Panc1 (cell line): ENCODE measurements around the gene PPP6C. TPM values are rescaled to one million over a fixed set of nuclear protein-coding genes. Genes with fewer than 3 reads are reported as not detected.

Experiments used
- ATAC-seq: fragments of 200-7000 bp; cut with Tn5 transposase; 2 replicates; pipeline ENCODE4 v1.9.1; 2020; ENCODE audit warnings: mild to moderate bottlenecking, moderate library complexity
- BruUV-seq: library from RNA; stranded (reverse); fragments of 400-500 nt; replicated peaks from 2 replicates; lab custom pipeline; 2021; lab: Mats Ljungman, UMichigan
- CTCF ChIA-PET: fragments of 300-600 bp; sonication (Branson Sonifier 250); formaldehyde crosslinking; loops from one replicate; lab custom pipeline; 2022; ENCODE audit warnings: antibody characterized with exemption; lab: Charles Lee
- POLR2A ChIA-PET: fragments of 300-600 bp; sonication (Branson Sonifier 250); formaldehyde crosslinking; loops from one replicate; lab custom pipeline; 2022; ENCODE audit warnings: antibody characterized with exemption; lab: Charles Lee
- DNase-seq: peaks from one replicate; pipeline ENCODE4 v3.0.0-alpha.2; 2010; ENCODE audit warnings: low read depth, low spot score
- H3K27ac ChIP-seq: 2 replicates; pipeline ENCODE4 v1.5.1; 2011; ENCODE audit warnings: mild to moderate bottlenecking, low read length, inconsistent platforms
- H3K27me3 ChIP-seq: fragments of 200-500 bp; sonication (Bioruptor generic); 2 replicates; pipeline ENCODE4 v1.6.0; 2014; ENCODE audit warnings: low read length, inconsistent platforms; ENCODE audit not compliant: control insufficient read depth, insufficient read depth
- H3K36me3 ChIP-seq: fragments of 200-500 bp; sonication (Bioruptor generic); 2 replicates; pipeline ENCODE4 v1.5.1; 2014; ENCODE audit warnings: inconsistent platforms, mild to moderate bottlenecking, low read length, moderate library complexity; ENCODE audit not compliant: control insufficient read depth, insufficient read depth
- H3K4me1 ChIP-seq: 2 replicates; pipeline ENCODE4 v1.5.1; 2011; ENCODE audit warnings: inconsistent platforms, mild to moderate bottlenecking, low read length, moderate library complexity; ENCODE audit not compliant: control insufficient read depth, insufficient read depth
- H3K4me3 ChIP-seq, 2 experiments: 2 replicates each; pipeline ENCODE4 v1.5.1; 2011 to 2012; ENCODE audit warnings: low read depth in 2 of 2, low read length in 2 of 2, mild to moderate bottlenecking in 2 of 2, inconsistent platforms in 1 of 2, moderate library complexity in 1 of 2
- H3K9me3 ChIP-seq: fragments of 200-500 bp; sonication (Bioruptor generic); 2 replicates; pipeline ENCODE4 v1.5.1; 2014; ENCODE audit warnings: low read depth, mild to moderate bottlenecking, inconsistent platforms, low read length, moderate library complexity; ENCODE audit not compliant: control insufficient read depth, insufficient read depth
- POLR2AphosphoS5 ChIP-seq: IDR thresholded peaks from 2 replicates; pipeline ENCODE4 v1.6.1; 2012; ENCODE audit warnings: mild to moderate bottlenecking, low read depth, low read length, moderate library complexity
- SIN3A ChIP-seq: IDR thresholded peaks from 2 replicates; pipeline ENCODE4 v1.6.1; 2012; ENCODE audit warnings: low read depth, mild to moderate bottlenecking, low read length, moderate library complexity, borderline replicate concordance; ENCODE audit not compliant: insufficient read depth
- TCF7L2 ChIP-seq: IDR thresholded peaks from 2 replicates; pipeline ENCODE4 v1.6.1; 2011; ENCODE audit warnings: mild to moderate bottlenecking, low read depth, low read length, inconsistent platforms
- in situ Hi-C: cut with HindIII; loops from 2 replicates; pipeline ENCODE4 v1.10.0; 2016; ENCODE audit warnings: low sequenced_read_pairs, low pct_unique_long_range_greater_than_20kb
- intact Hi-C: fragments of 100-400 bp; cut with micrococcal nuclease; formaldehyde crosslinking; loops from one replicate; pipeline ENCODE4 v1.10.0; 2022; ENCODE audit not compliant: unreplicated experiment
- total RNA-seq: library from RNA; stranded (reverse); gene quantifications from one replicate; pipeline ENCODE4 v1.2.1, GENCODE V29; 2021; ENCODE audit not compliant: unreplicated experiment
- TF ChIP-seq, protein P1 (sequence below), 2 experiments: IDR thresholded peaks; 2 replicates each; pipeline ENCODE4 v1.6.1; 2011 to 2012; ENCODE audit warnings: low read depth in 2 of 2, control low read depth in 1 of 2, low read length in 1 of 2, mild to moderate bottlenecking in 1 of 2, moderate library complexity in 1 of 2; ENCODE audit not compliant: insufficient read depth in 1 of 2
- TF ChIP-seq, protein P2 (sequence below): fragments of 450-650 bp; IDR thresholded peaks from 2 replicates; pipeline ENCODE4 v1.5.1; 2017; ENCODE audit warnings: mild to moderate bottlenecking

PPP6C gene
- total RNA-seq, 1 experiment from 2014 or later, result 27.3 TPM

GRCh38 chr9:125151730-125152129 lies 37.9 kb downstream of the PPP6C start:
- ATAC-seq (no peak), DNase-seq (no peak)
- intact Hi-C loops, result no loop called here
- Histone ChIP-seq H3K27me3 (no peaks in the 10 kb centered on the region), H3K4me1 (no peaks in the 10 kb centered on the region), H3K27ac (no peak overlapping the region), H3K4me3 (no peak overlapping the region), H3K36me3 (peaks cover 6% of the 10 kb centered on the region), H3K9me3 (no peaks in the 10 kb centered on the region)
- POLR2A ChIA-PET, result no interaction called here
- TF ChIP-seq, protein P1, sequence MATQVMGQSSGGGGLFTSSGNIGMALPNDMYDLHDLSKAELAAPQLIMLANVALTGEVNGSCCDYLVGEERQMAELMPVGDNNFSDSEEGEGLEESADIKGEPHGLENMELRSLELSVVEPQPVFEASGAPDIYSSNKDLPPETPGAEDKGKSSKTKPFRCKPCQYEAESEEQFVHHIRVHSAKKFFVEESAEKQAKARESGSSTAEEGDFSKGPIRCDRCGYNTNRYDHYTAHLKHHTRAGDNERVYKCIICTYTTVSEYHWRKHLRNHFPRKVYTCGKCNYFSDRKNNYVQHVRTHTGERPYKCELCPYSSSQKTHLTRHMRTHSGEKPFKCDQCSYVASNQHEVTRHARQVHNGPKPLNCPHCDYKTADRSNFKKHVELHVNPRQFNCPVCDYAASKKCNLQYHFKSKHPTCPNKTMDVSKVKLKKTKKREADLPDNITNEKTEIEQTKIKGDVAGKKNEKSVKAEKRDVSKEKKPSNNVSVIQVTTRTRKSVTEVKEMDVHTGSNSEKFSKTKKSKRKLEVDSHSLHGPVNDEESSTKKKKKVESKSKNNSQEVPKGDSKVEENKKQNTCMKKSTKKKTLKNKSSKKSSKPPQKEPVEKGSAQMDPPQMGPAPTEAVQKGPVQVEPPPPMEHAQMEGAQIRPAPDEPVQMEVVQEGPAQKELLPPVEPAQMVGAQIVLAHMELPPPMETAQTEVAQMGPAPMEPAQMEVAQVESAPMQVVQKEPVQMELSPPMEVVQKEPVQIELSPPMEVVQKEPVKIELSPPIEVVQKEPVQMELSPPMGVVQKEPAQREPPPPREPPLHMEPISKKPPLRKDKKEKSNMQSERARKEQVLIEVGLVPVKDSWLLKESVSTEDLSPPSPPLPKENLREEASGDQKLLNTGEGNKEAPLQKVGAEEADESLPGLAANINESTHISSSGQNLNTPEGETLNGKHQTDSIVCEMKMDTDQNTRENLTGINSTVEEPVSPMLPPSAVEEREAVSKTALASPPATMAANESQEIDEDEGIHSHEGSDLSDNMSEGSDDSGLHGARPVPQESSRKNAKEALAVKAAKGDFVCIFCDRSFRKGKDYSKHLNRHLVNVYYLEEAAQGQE (IDR thresholded peaks at IDR 0.05; ENCODE audit: insufficient read depth in 1 of 2, low read depth in 2 of 2, low read length in 1 of 2), result no peak
- TF ChIP-seq POLR2AphosphoS5, result no peak
- TF ChIP-seq, protein P2, sequence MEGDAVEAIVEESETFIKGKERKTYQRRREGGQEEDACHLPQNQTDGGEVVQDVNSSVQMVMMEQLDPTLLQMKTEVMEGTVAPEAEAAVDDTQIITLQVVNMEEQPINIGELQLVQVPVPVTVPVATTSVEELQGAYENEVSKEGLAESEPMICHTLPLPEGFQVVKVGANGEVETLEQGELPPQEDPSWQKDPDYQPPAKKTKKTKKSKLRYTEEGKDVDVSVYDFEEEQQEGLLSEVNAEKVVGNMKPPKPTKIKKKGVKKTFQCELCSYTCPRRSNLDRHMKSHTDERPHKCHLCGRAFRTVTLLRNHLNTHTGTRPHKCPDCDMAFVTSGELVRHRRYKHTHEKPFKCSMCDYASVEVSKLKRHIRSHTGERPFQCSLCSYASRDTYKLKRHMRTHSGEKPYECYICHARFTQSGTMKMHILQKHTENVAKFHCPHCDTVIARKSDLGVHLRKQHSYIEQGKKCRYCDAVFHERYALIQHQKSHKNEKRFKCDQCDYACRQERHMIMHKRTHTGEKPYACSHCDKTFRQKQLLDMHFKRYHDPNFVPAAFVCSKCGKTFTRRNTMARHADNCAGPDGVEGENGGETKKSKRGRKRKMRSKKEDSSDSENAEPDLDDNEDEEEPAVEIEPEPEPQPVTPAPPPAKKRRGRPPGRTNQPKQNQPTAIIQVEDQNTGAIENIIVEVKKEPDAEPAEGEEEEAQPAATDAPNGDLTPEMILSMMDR, result no peak
- no peak for TF ChIP-seq TCF7L2
- no peak for TF ChIP-seq SIN3A
- in situ Hi-C loops, result no loop called here
- CTCF ChIA-PET, result no interaction called here
- BruUV-seq, result no TSS peak

DNA sequence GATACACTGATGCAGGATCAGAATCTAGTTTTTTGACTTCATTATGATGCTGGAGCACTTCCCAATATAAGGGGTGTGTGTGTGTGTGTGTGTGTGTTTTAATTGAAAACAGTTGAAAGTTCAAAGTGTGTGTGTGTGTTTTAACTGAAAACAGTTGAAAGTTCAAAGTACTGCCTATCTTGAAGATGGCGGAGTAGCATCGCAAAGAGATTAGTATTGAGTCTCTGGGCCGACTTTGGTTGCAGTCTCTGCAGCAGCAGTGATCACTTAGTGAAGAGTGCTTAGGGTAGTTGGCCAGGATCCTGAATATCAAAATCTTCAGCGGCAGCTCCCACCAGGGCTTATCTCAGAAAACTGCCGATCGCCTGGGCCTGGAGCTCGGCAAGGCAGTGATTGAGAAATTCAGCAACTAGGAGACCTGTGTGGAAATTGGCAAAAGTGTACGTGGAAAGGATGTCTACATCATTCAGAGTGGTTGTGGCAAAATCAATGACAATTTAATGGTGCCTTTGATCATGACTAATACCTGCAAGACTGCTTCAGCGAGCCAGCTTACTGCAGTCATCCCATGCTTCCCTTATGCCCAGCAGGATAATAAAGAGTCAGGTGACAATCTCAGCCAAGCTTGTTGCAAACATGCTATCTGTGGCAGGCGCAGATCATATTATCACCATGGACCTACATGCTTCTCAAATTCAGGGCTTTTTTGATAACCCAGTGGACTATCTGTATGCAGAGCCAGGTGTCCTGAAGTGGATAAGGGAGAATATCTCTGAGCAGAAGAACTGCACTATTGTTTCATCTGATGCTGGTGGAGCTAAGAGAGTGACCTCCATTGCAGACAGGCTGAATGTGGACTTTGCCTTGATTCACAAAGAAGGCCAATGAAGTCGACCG lies 39.0 kb downstream of the PPP6C start:
- H3K36me3 ChIP-seq, result peaks cover 6% of the 10 kb centered on the region
- CTCF ChIA-PET, result no interaction called here

More for the DNA sequence above, 39.0 kb downstream of the PPP6C start:
- no peaks in the 10 kb centered on the region for H3K9me3 ChIP-seq
- POLR2A ChIA-PET, result no interaction called here
- H3K4me1 ChIP-seq, result no peaks in the 10 kb centered on the region
- no peak for ATAC-seq
- no peaks in the 10 kb centered on the region for H3K27me3 ChIP-seq
- no peak for DNase-seq
- H3K27ac ChIP-seq, result no peak overlapping the region
- TF ChIP-seq POLR2AphosphoS5, result no peak
- TF ChIP-seq, protein P2, result no peak
- TF ChIP-seq, protein P1 (IDR thresholded peaks at IDR 0.05; ENCODE audit: insufficient read depth in 1 of 2, low read depth in 2 of 2, low read length in 1 of 2), result no peak
- no peak for TF ChIP-seq SIN3A
- TF ChIP-seq TCF7L2, result no peak
- in situ Hi-C loops, result no loop called here
- no TSS peak for BruUV-seq
- intact Hi-C loops, result no loop called here
- H3K4me3 ChIP-seq, result no peak overlapping the region
